ENCODE data around the gene TM9SF4. TPM values are rescaled to one million over a fixed set of nuclear protein-coding genes. Genes with fewer than 3 reads are reported as not detected.

TM9SF4 gene
- total and polyA plus RNA-seq, 4 donors, result 18.4 to 46.6 (median 38.5) TPM

- Histone ChIP-seq H3K4me1 (ENCODE audit: control insufficient read depth in 5 of 5, insufficient read depth in 5 of 5, low read length in 5 of 5) (peaks cover 0 to 20% (median 9%) of the 10 kb centered on the region in 5 donors), H3K27ac (ENCODE audit: low read depth in 1 of 2, low read length in 1 of 2) (no peak overlapping the region), H3K27me3 (ENCODE audit: control insufficient read depth in 3 of 3, insufficient read depth in 3 of 3, low read length in 2 of 3) (no peaks in the 10 kb centered on the region), H3K9me3 (ENCODE audit: control insufficient read depth in 4 of 4, insufficient read depth in 3 of 4, low read length in 3 of 4) (peaks cover 0 to 2% (median 0%) of the 10 kb centered on the region in 4 donors), H3K36me3 (ENCODE audit: control insufficient read depth in 4 of 4, insufficient read depth in 4 of 4, low read length in 4 of 4) (peaks cover 0 to 7% (median 2%) of the 10 kb centered on the region in 4 donors), H3K4me3 (no peak overlapping the region), H3K9ac (ENCODE audit: insufficient read depth in 1 of 2, low read length in 2 of 2) (no peak overlapping the region)
- WGBS, 2 donors, result 62 to 81% methylated on average over 2 of the region's 2 CpGs
- TF ChIP-seq CTCF (IDR thresholded peaks at IDR 0.05; ENCODE audit: control extremely low read depth, extremely low read depth), result no peak
- DNase-seq (no peak), ATAC-seq (ENCODE audit: insufficient read depth, low FRiP score) (no peak)
These were observed 4.2 kb downstream of the TM9SF4 start for GRCh38 chr20:32113591-32114260.

GRCh38 chr20:32114305-32114960 is 4.9 kb downstream of the TM9SF4 start:
- H3K27me3 ChIP-seq (ENCODE audit: control insufficient read depth in 3 of 3, insufficient read depth in 3 of 3, low read length in 2 of 3), result no peaks in the 10 kb centered on the region
- TF ChIP-seq CTCF (IDR thresholded peaks at IDR 0.05; ENCODE audit: control extremely low read depth, extremely low read depth), result no peak
- H3K9ac ChIP-seq (ENCODE audit: insufficient read depth in 1 of 2, low read length in 2 of 2), result no peak overlapping the region
- DNase-seq (no peak), ATAC-seq (ENCODE audit: insufficient read depth, low FRiP score) (no peak)
- H3K4me3 ChIP-seq, result no peak overlapping the region
- peaks cover 0 to 2% (median 0%) of the 10 kb centered on the region in 4 donors for H3K9me3 ChIP-seq (ENCODE audit: control insufficient read depth in 4 of 4, insufficient read depth in 3 of 4, low read length in 3 of 4)
- H3K36me3 ChIP-seq (ENCODE audit: control insufficient read depth in 4 of 4, insufficient read depth in 4 of 4, low read length in 4 of 4), result peaks cover 0 to 5% (median 2%) of the 10 kb centered on the region in 4 donors
- H3K4me1 ChIP-seq (ENCODE audit: control insufficient read depth in 5 of 5, insufficient read depth in 5 of 5, low read length in 5 of 5), result peaks cover 0 to 20% (median 9%) of the 10 kb centered on the region in 5 donors
- H3K27ac ChIP-seq (ENCODE audit: low read depth in 1 of 2, low read length in 1 of 2), result no peak overlapping the region
- 88 to 91% methylated on average over 8 of the region's 8 CpGs for WGBS, 2 donors

- WGBS, 2 donors, result 64 to 75% methylated on average over 5 of the region's 5 CpGs
- no peak overlapping the region for H3K27ac ChIP-seq (ENCODE audit: low read depth in 1 of 2, low read length in 1 of 2)
These were observed 5.8 kb downstream of the TM9SF4 start for GRCh38 chr20:32115211-32115767.

More at GRCh38 chr20:32115211-32115767, 5.8 kb downstream of the TM9SF4 start:
- H3K4me3 ChIP-seq, result no peak overlapping the region
- DNase-seq, result no peak
- H3K27me3 ChIP-seq (ENCODE audit: control insufficient read depth in 3 of 3, insufficient read depth in 3 of 3, low read length in 2 of 3), result no peaks in the 10 kb centered on the region
- H3K36me3 ChIP-seq (ENCODE audit: control insufficient read depth in 4 of 4, insufficient read depth in 4 of 4, low read length in 4 of 4), result peaks cover 0 to 4% (median 0%) of the 10 kb centered on the region in 4 donors
- H3K9ac ChIP-seq (ENCODE audit: insufficient read depth in 1 of 2, low read length in 2 of 2), result no peak overlapping the region
- TF ChIP-seq CTCF (IDR thresholded peaks at IDR 0.05; ENCODE audit: control extremely low read depth, extremely low read depth), result no peak
- peaks cover 0 to 20% (median 6%) of the 10 kb centered on the region in 5 donors for H3K4me1 ChIP-seq (ENCODE audit: control insufficient read depth in 5 of 5, insufficient read depth in 5 of 5, low read length in 5 of 5)
- no peak for ATAC-seq (ENCODE audit: insufficient read depth, low FRiP score)
- H3K9me3 ChIP-seq (ENCODE audit: control insufficient read depth in 4 of 4, insufficient read depth in 3 of 4, low read length in 3 of 4), result peaks cover 0 to 2% (median 0%) of the 10 kb centered on the region in 4 donors
